Ishikawa (cell line): ENCODE measurements around the gene IER5L.

Experiments
- CEBPB ChIP-seq: IDR thresholded peaks from 2 replicates; pipeline ENCODE4 v1.6.1; 2012
- CREB1 ChIP-seq: IDR thresholded peaks from 2 replicates; pipeline ENCODE4 v1.6.1; 2012; ENCODE audit warnings: low read depth
- EGR1 ChIP-seq: IDR thresholded peaks from 2 replicates; pipeline ENCODE4 v1.6.1; 2012
- EP300 ChIP-seq: IDR thresholded peaks from 2 replicates; pipeline ENCODE4 v1.6.1; 2012; ENCODE audit warnings: borderline replicate concordance
- FOXM1 ChIP-seq: IDR thresholded peaks from 2 replicates; pipeline ENCODE4 v1.6.1; 2012; ENCODE audit warnings: low read depth, borderline replicate concordance
- NFIC ChIP-seq: IDR thresholded peaks from 2 replicates; pipeline ENCODE4 v1.6.1; 2012
- RAD21 ChIP-seq: IDR thresholded peaks from 2 replicates; pipeline ENCODE4 v1.6.1; 2012; ENCODE audit warnings: low read depth
- TAF1 ChIP-seq: IDR thresholded peaks from 2 replicates; pipeline ENCODE4 v1.6.1; 2012; ENCODE audit warnings: low read depth, mild to moderate bottlenecking
- TCF12 ChIP-seq: IDR thresholded peaks from 2 replicates; pipeline ENCODE4 v1.6.1; 2012; ENCODE audit warnings: low read depth
- TEAD4 ChIP-seq: IDR thresholded peaks from 2 replicates; pipeline ENCODE4 v1.6.1; 2012
- USF1 ChIP-seq: IDR thresholded peaks from 2 replicates; pipeline ENCODE4 v1.6.1; 2012
- YY1 ChIP-seq: IDR thresholded peaks from 2 replicates; pipeline ENCODE4 v1.6.1; 2012; ENCODE audit warnings: low read depth
- ZBTB7A ChIP-seq: IDR thresholded peaks from 2 replicates; pipeline ENCODE4 v1.6.1; 2012; ENCODE audit warnings: low read depth
- TF ChIP-seq, protein P1 (sequence below): IDR thresholded peaks from 2 replicates; pipeline ENCODE4 v1.6.1; 2012
- TF ChIP-seq, protein P2 (sequence below): IDR thresholded peaks from 2 replicates; pipeline ENCODE4 v1.6.1; 2012; ENCODE audit warnings: low read depth, mild to moderate bottlenecking

IER5L gene

DNA sequence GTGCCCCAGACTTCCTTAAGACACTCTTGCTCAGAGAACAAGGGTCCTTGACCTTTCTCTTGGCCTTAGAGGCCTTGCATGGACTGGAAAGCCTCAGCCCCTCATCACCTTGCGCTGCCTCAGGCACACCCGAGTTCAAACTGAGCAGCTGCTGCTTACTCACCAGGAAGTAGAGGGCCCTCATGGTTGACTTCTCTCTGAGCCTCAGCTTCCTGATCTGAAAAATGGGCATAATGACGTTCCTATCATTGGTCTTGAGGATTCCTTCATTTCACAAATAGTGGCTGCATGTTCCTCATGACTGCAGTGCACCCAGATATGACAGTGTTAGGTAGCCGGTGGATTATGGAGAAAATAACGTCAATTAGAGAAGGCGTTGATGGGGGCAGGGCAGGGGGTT, 28.6 kb downstream of the IER5L start:
- TF ChIP-seq, protein P1, sequence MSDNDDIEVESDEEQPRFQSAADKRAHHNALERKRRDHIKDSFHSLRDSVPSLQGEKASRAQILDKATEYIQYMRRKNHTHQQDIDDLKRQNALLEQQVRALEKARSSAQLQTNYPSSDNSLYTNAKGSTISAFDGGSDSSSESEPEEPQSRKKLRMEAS: no peak
- TF ChIP-seq TEAD4: no peak
- TF ChIP-seq RAD21: no peak
- TF ChIP-seq EGR1: no peak
- no peak for TF ChIP-seq EP300
- no peak for TF ChIP-seq TCF12
- TF ChIP-seq CREB1: no peak
- no peak for TF ChIP-seq FOXM1

- no peak for TF ChIP-seq TCF12
- no peak for TF ChIP-seq RAD21
- TF ChIP-seq EP300: no peak
Measured at GRCh38 chr9:129148463-129149204, 29.4 kb downstream of the IER5L start.

- TF ChIP-seq EGR1: no peak
- TF ChIP-seq ZBTB7A: no peak
- TF ChIP-seq, protein P2, sequence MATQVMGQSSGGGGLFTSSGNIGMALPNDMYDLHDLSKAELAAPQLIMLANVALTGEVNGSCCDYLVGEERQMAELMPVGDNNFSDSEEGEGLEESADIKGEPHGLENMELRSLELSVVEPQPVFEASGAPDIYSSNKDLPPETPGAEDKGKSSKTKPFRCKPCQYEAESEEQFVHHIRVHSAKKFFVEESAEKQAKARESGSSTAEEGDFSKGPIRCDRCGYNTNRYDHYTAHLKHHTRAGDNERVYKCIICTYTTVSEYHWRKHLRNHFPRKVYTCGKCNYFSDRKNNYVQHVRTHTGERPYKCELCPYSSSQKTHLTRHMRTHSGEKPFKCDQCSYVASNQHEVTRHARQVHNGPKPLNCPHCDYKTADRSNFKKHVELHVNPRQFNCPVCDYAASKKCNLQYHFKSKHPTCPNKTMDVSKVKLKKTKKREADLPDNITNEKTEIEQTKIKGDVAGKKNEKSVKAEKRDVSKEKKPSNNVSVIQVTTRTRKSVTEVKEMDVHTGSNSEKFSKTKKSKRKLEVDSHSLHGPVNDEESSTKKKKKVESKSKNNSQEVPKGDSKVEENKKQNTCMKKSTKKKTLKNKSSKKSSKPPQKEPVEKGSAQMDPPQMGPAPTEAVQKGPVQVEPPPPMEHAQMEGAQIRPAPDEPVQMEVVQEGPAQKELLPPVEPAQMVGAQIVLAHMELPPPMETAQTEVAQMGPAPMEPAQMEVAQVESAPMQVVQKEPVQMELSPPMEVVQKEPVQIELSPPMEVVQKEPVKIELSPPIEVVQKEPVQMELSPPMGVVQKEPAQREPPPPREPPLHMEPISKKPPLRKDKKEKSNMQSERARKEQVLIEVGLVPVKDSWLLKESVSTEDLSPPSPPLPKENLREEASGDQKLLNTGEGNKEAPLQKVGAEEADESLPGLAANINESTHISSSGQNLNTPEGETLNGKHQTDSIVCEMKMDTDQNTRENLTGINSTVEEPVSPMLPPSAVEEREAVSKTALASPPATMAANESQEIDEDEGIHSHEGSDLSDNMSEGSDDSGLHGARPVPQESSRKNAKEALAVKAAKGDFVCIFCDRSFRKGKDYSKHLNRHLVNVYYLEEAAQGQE: no peak
- TF ChIP-seq CREB1: no peak
- no peak for TF ChIP-seq USF1
- no peak for TF ChIP-seq CEBPB
- TF ChIP-seq TCF12: no peak
- no peak for TF ChIP-seq YY1
Measured at GRCh38 chr9:129146441-129146941, 31.6 kb downstream of the IER5L start.

GRCh38 chr9:129145841-129146292, 32.2 kb downstream of the IER5L start:
- no peak for TF ChIP-seq YY1
- 0 out of 2 replicates have a peak, but pooled peaks have one; percentile 38 for TF ChIP-seq ZBTB7A

DNA sequence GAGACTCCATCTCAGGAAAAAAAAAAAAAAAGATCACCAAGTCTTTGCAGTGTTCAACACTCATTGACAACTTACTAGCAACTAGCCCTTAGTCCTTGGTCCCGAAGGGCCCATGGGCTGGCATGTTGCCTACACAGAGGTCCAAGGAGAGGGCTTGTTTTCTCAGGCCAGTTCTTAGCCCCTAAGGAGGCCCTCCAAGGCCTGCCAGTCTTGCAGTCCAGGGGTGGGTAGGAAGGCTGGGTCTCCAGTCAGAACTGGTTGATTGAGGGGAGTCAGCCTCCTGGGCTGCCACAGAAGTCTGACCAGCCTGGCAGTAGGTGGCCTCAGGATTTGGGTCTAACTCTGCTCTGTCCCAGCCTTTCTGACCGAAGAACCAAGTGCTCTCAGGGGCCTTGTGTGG, 32.7 kb downstream of the IER5L start:
- no peak for TF ChIP-seq CEBPB
- TF ChIP-seq TCF12: no peak
- TF ChIP-seq ZBTB7A: no peak
- TF ChIP-seq, protein P2: no peak
- no peak for TF ChIP-seq NFIC
- no peak for TF ChIP-seq RAD21

- TF ChIP-seq YY1 (no peak), USF1 (no peak), TAF1 (no peak), RAD21 (peak; percentile 60), EGR1 (no peak), ZBTB7A (no peak), TEAD4 (peak; percentile 48), CREB1 (no peak), CEBPB (no peak), NFIC (peak; percentile 52; the same call in 1 of the 2 replicates), TCF12 (no peak), EP300 (0 out of 2 replicates have a peak, but pooled peaks have one; percentile 13), FOXM1 (no peak)
- TF ChIP-seq, protein P2: no peak
- TF ChIP-seq, protein P1: no peak
Measured at GRCh38 chr9:129143031-129143927, 34.8 kb downstream of the IER5L start.
